Activated CD4-positive, alpha-beta T cell treated with anti-CD3 and anti-CD28 coated beads for 1 hour (primary cell): ENCODE data around the gene COLEC12.
A peak's percentile ranks its signal among the peaks of the same experiment; 100 is the strongest.
"Not testable (repeated sequence)": the region's sequence is repeated elsewhere in the genome, so short reads cannot be mapped to it uniquely, and the experiment has no call there.

Experiments used
- DNase-seq: peaks from one replicate; pipeline ENCODE4 v3.0.0-alpha.2; 2020

The COLEC12 gene

GRCh38 chr18:310042-310441 is 190.5 kb downstream of the COLEC12 start:
- no peak for DNase-seq

GRCh38 chr18:308086-308485 is 192.4 kb downstream of the COLEC12 start:
- DNase-seq, result not testable (repeated sequence)

DNA sequence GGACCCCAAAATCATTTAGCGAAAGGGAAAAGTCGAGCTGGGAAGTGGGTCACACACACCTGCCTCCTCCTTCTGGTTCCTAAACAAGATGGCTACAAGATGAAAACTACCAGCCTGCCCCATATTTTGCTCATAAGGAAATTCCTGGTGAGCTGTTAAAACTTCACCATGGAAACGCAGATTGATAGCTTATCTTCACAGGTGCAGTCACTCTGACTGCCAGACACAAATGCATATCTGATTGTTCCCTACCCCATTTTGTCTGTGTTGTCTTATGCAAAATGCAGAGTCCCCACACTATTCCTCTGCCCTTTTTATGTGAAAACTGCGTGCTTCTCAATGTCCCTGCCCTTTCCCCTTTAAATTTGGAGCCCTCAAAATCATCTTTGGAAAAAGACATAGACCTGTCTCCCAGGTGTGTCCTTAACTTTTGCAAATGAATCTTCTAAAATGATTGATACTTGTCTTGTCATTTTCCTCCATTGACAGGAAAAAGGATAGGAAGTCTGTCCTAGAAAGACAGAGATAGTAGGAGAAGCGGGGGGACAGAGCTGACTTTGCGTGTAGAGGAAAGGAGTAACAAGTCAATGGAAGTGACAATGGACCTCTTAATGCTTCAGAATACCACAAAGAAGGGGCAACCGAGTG is 193.8 kb downstream of the COLEC12 start:
- no peak for DNase-seq

DNA sequence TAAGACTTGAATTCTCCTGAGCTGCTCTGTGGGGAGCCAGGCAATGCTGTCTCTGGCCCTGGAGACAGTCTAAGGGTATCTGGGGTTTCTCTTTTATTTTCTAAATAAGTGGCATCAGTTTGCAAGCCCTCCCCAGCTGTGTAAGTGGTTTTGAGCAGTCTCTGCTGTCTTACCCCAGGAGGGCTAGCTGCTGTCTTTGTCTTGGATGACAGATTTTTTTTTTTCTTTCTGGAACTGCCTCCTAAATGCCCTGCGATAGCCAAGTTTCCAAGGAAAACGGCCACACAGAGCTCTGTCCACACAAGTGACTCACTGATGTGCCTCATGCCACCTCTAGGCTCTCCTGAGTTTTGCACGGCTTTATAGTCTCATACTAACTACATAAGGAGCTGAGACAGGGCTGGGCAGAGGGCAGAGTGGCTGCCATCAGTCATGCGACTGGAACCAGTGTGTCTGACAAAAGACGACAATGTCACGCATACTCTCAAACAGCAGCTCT is 195.4 kb downstream of the COLEC12 start:
- DNase-seq, result no peak

GRCh38 chr18:303607-304006 is 196.9 kb downstream of the COLEC12 start:
- DNase-seq, result no peak

DNA sequence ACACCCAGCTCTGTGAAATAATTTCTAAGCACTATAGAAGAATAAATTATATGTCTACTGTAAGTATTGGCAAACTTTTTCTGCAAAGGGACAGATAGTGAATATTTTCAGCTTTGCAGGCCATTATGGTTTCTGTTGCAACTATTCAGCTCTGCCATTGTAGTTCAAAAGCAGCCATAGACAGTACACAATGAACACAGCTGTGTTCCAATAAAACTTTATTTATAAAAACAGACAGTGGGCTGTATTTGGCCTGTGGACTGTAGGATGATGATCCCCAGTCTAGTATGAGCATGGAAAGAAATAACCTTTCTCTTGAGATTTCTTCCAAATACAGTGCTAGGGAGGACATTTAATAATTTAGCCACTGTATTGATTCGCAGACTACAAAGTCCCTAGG is 197.5 kb downstream of the COLEC12 start:
- DNase-seq, result no peak

- DNase-seq, result no peak
These were observed 198.4 kb downstream of the COLEC12 start for GRCh38 chr18:302097-302496.

- DNase-seq, result no peak
These were observed 202.6 kb downstream of the COLEC12 start for GRCh38 chr18:297936-298335.

DNA sequence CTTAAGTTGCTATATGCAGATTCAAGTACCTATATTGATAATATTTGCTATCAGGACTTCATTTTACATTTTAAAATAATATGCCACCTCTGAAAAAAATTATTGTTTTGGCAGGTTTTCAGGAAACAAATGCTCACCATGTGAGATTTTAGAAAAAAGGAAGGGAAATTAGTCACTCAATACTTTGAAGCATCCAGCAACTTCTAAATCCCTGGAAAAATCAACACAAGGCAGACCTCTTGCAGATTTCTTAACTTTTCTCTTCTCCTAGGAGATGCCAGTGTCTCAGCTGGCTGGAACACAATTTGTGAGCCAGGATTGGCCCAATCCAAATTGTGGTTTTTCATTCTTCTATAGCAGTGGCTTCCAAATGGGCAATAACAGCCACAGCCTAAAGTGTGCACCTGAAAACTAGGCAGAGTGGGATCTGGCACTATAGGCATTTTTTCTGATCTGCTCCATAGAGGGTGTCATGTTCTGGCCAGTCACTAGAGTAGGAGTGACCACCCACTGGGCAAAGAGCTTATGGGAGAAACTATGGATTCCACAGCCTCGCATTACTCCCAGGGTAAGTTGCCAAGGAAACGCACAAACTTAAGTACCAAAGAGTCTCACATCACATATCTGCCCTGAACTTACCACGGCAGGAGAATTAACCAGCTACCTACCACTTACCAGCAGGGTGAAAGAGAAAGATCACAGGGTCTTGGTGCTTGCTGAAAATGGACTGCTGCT is 204.6 kb downstream of the COLEC12 start:
- no peak for DNase-seq

- DNase-seq, result no peak
These were observed 205.9 kb downstream of the COLEC12 start for GRCh38 chr18:294566-294965.

DNA sequence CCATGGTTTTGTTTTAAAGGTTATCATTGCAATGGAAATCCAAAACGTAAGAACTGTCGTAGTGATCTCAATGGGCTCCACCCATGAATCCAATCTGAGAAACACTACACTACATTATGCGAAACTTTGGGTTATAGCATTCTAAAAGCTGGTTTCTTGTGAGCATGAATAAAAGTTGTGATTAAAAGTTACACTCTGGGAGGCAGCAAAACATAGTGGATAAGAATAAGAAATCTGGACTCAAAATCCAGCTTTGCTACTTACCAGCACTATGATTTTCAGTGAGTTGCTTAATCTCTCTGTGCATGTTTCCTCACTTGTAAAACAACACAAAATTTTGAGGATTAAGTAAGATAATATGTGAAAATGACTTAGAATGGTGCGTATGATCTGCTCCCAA is 207.0 kb downstream of the COLEC12 start:
- DNase-seq, result no peak

- no peak for DNase-seq
These were observed 208.2 kb downstream of the COLEC12 start for GRCh38 chr18:292271-292670.

GRCh38 chr18:289970-290369 is 210.5 kb downstream of the COLEC12 start:
- DNase-seq, result not testable (repeated sequence)

GRCh38 chr18:289026-289425 is 211.5 kb downstream of the COLEC12 start:
- DNase-seq, result no peak

- no peak for DNase-seq
These were observed 213.8 kb downstream of the COLEC12 start for GRCh38 chr18:286515-287310.

- DNase-seq, result no peak
These were observed 214.7 kb downstream of the COLEC12 start for GRCh38 chr18:285817-286216.

- DNase-seq, result no peak
These were observed 225.0 kb downstream of the COLEC12 start for GRCh38 chr18:275486-275885.

- DNase-seq, result no peak
These were observed 226.2 kb downstream of the COLEC12 start for GRCh38 chr18:274313-274712.

DNA sequence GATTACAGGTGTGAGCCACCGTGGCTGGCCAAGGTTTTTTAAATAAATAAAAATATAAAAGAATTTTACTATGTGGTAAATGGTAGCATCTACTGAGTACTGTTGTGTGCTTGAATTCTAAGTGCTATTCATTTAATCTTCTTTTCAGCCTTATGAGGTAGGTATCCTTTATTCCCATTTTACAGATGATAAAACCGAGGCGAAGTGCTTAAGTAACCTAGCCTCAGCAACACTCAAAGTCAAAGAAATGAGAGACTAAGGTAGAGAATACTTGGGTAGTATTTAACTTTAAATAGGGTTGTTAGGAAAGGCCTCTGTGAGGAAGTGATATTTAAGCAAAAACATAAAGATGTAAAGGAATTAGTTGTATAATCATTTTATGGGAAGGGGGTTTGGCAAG is 227.0 kb downstream of the COLEC12 start:
- DNase-seq, result no peak

- no peak for DNase-seq
These were observed 227.9 kb downstream of the COLEC12 start for GRCh38 chr18:272650-273049.

DNA sequence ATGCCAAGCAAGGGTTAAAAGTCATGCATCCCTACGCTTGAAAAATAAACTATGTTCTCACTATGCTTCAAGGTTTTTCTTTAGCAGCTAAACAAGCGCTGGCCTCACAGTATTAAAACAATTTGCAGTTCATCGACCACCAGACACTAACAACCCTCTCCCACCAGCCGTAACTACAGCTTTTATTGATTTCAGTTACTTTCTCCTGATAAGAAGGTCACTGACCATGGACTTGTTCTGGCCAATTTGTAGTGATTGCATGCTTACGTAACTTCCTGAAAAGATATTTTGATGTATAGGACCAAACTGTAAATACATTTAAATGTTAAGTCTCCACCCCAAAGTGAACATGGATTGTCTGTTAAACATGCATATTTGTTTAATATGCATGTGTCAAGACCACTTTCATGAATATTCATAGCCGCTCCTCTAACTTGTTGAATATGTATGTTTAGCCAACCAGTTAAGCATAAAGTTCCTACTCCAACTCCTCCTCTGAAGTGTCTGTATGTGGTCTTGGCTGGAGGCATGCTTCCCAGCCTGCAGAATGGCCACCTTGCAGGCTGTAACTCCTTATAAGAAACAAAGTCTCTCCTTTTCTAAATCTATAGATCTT is 230.9 kb downstream of the COLEC12 start:
- no peak for DNase-seq

DNA sequence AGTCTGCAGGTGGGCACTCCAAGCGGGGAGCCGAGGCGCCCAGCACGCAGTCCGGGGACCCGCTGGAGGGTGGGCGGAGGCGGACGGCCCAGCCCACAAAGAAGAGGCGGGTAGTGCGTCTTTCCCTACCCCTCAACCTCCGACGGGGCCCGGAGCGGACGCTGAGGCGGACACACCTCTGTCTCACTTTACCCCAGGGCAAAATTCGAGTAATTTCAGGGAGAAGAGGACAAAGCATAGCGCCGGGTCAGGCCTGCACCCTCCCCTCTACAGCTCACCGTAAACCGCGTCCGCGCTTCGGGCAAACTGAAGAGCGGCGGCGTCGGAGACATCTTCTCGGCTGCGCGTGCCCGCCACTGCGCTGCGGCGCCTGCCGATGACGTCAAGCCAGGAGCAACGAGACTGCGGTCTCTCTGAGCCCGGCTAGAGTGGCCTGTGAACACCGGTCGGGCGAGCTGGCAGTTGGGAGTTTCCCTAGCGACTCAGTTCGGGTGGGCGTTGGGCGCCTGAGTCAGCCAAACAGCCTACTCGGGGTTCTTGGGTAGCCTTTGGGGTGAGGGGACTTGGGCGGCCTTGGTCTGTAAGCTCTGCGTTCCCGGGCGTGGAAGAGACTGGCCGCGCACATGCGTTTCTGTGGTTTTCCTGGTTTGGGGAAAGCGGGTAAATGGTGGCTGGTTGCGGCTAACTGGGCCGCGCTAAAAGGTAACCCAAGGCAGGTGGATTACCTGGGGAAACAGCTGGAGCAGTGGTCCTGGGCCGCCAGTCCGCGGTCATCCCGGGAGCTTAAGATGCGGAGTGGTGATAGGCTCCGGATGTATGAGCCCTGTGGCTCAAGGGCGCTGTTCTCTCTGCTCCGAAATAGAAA is 232.6 kb downstream of the COLEC12 start, which contains the start of gene THOC1:
THOC1 (minus strand) TSS at position 360 of the 865 bp plus-strand sequence; CDS start at position 332, 28 bp downstream.
- DNase-seq, result peak; percentile 96
